Neural crest cell (in vitro differentiated cells): ENCODE measurements around the gene KCNJ5. TPM values are rescaled to one million over a fixed set of nuclear protein-coding genes. Genes with fewer than 3 reads are reported as not detected.

Experiments used
- DNase-seq: peaks from one replicate; pipeline ENCODE4 v3.0.0; 2021; ENCODE audit warnings: low read depth, mixed read lengths, low spot score
- H3K27ac Mint-ChIP-seq: one replicate; pipeline ENCODE4 v1.8.0; 2021; ENCODE audit warnings: mild to moderate bottlenecking, mixed read lengths; ENCODE audit not compliant: unreplicated experiment
- H3K27me3 Mint-ChIP-seq: 2 replicates; pipeline ENCODE4 v1.8.0; 2021; ENCODE audit warnings: low read depth, mild to moderate bottlenecking, mixed read lengths
- H3K36me3 Mint-ChIP-seq: 2 replicates; pipeline ENCODE4 v1.8.0; 2021; ENCODE audit warnings: low read depth, mild to moderate bottlenecking, mixed read lengths
- H3K4me1 Mint-ChIP-seq: 2 replicates; pipeline ENCODE4 v1.8.0; 2021; ENCODE audit warnings: mixed read lengths
- H3K4me3 Mint-ChIP-seq: one replicate; pipeline ENCODE4 v1.8.0; 2021; ENCODE audit warnings: mild to moderate bottlenecking, mixed read lengths
- H3K9me3 Mint-ChIP-seq: 2 replicates; pipeline ENCODE4 v1.8.0; 2021; ENCODE audit warnings: mixed read lengths
- total RNA-seq: library from RNA; stranded (reverse); gene quantifications from 2 replicates; pipeline ENCODE4 v1.2.1, GENCODE V29; 2021
- TF ChIP-seq, protein P1 (sequence below): fragments of 200-600 bp; sonication (generic); conservative IDR thresholded peaks from 2 replicates; pipeline ENCODE4 v1.5.0; 2021; ENCODE audit warnings: antibody characterized with exemption, mild to moderate bottlenecking

The KCNJ5 gene
- total RNA-seq, 1 donor from 2014 or later = 0.14 TPM

DNA sequence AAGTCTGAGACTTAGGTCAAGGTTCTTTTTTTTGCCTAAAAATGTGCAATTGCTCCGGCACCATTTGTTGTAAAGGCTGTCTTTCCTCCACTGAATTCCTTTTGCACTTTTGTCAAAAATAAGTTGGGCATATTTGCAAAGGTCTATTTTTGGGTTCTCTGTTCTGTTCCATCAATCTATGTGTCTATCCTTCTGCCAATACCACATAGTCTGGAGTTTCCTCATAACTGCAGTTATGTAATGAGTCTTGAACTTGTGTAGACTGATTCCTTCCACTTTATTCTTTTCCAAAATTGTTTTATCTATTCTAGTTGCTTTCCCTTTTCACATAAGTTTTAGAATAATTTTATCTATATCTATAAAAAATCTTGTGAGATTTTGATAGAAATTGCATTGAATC is 6.7 kb downstream of the KCNJ5 start:
- Mint-ChIP-seq H3K4me3 (no peak overlapping the region), H3K9me3 (no peaks in the 10 kb centered on the region), H3K36me3 (no peaks in the 10 kb centered on the region), H3K27me3 (peaks cover 49% of the 10 kb centered on the region), H3K4me1 (peaks cover 12% of the 10 kb centered on the region), H3K27ac (no peak overlapping the region)
- DNase-seq = no peak
- TF ChIP-seq, protein P1, sequence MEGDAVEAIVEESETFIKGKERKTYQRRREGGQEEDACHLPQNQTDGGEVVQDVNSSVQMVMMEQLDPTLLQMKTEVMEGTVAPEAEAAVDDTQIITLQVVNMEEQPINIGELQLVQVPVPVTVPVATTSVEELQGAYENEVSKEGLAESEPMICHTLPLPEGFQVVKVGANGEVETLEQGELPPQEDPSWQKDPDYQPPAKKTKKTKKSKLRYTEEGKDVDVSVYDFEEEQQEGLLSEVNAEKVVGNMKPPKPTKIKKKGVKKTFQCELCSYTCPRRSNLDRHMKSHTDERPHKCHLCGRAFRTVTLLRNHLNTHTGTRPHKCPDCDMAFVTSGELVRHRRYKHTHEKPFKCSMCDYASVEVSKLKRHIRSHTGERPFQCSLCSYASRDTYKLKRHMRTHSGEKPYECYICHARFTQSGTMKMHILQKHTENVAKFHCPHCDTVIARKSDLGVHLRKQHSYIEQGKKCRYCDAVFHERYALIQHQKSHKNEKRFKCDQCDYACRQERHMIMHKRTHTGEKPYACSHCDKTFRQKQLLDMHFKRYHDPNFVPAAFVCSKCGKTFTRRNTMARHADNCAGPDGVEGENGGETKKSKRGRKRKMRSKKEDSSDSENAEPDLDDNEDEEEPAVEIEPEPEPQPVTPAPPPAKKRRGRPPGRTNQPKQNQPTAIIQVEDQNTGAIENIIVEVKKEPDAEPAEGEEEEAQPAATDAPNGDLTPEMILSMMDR = no peak

DNA sequence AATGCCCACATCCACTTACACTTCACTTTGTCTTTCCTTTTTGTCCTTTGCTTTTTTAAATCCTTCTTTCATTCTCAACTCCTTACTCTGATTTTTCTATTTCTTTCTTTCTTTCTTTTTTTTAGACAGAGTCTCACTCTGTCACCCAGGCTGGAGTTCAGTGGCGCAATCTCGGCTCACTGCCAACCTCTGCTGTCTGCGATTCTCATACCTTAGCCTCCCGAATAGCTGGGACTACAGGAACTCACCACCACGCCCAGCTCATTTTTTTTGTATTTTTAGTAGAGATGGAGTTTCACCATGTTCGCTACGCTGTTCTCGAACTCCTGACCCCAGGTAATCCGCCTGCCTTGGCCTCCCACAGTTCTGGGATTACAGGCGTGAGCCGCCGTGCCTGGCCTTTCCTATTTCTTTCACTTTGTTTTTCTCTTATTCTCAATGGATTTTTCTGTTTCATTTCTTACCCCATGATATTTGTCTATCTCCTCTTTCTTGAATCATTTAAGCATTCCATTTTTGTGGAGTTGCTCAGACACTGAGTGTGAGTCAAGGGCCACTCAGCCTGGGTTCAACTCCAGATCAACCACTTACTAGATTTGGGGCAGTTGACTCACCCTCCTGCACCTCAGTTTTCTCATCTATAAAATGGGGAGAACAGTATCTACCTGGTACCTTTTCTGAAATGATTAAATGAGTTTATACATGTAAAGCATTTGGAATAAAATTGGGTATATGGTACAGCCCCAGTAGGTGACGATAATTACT is 7.6 kb downstream of the KCNJ5 start:
- DNase-seq = no peak
- Mint-ChIP-seq H3K9me3 (no peaks in the 10 kb centered on the region), H3K36me3 (no peaks in the 10 kb centered on the region), H3K4me1 (peaks cover 17% of the 10 kb centered on the region), H3K27me3 (peaks cover 58% of the 10 kb centered on the region), H3K4me3 (no peak overlapping the region), H3K27ac (no peak overlapping the region)
- TF ChIP-seq, protein P1 = no peak

DNA sequence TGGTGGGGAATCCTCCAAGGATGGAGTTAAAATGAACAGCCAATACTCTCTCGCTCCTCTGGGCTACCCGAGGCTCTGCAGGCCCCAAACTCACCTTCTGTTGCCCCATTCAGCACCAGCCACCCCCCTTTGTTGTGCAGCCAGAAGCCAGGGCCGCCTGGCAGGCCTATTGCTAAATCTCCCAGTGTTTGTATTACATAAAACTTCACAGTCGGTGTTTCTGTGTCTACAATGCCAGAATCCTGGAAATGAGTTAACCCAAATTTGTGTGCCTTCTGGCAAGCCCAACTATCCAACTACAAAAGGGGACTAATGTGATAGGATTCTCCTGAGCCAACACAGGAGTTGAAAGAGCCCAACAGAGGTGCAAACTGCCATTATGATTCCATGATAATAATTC is 9.3 kb downstream of the KCNJ5 start:
- Mint-ChIP-seq H3K27me3 (peaks cover 69% of the 10 kb centered on the region), H3K9me3 (no peaks in the 10 kb centered on the region)
- TF ChIP-seq, protein P1 = no peak

DNA sequence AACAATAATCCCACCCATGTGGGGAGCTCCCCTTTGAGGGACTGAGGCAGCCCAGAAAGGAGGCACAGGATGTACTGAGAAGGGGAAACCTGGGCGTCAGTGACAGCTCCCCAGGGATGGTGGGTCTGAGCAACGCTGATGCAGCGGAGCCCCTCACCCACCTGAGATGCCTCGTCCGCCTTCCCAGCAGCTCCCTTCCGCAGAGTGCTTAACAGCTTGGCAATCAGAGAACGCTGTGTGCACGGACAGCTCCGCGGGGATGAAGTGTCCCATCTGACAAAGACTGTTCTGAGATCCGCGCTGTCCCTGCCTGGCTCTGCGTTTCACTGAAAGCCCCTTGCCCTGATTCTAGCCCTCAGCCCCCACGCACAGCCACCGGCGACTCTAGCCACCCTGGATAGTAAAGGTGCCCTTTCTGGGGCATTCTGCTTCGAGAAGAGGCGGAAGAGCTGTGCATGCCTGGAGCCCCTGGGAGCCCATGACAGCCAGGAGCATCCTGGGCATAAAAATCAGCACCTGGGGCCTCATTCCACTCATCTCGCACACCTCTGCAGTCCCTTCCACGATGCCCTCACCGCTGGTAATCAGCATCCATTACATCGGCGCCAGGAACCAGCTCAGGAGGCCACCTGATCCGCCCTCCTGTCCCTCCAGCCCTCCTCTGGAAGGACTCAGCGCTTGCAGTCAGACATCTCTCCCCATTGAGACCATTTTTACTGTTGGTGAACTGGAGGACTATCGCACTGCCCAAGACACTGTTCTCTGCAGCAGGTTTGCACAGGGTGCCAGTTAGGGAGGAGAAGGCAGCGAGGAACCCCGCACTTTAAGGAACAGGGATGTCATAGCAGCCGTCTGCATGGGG is 10.7 kb downstream of the KCNJ5 start:
- H3K4me1 Mint-ChIP-seq = peaks cover 34% of the 10 kb centered on the region
- DNase-seq = no peak
- H3K4me3 Mint-ChIP-seq = no peak overlapping the region
- H3K36me3 Mint-ChIP-seq = no peaks in the 10 kb centered on the region
- peaks cover 83% of the 10 kb centered on the region for H3K27me3 Mint-ChIP-seq
- H3K27ac Mint-ChIP-seq = no peak overlapping the region
- no peaks in the 10 kb centered on the region for H3K9me3 Mint-ChIP-seq
- TF ChIP-seq, protein P1 = no peak

More for the DNA sequence above, 9.3 kb downstream of the KCNJ5 start:
- Mint-ChIP-seq H3K4me1 (peaks cover 27% of the 10 kb centered on the region), H3K27ac (no peak overlapping the region), H3K4me3 (no peak overlapping the region), H3K36me3 (no peaks in the 10 kb centered on the region)
- DNase-seq = no peak

DNA sequence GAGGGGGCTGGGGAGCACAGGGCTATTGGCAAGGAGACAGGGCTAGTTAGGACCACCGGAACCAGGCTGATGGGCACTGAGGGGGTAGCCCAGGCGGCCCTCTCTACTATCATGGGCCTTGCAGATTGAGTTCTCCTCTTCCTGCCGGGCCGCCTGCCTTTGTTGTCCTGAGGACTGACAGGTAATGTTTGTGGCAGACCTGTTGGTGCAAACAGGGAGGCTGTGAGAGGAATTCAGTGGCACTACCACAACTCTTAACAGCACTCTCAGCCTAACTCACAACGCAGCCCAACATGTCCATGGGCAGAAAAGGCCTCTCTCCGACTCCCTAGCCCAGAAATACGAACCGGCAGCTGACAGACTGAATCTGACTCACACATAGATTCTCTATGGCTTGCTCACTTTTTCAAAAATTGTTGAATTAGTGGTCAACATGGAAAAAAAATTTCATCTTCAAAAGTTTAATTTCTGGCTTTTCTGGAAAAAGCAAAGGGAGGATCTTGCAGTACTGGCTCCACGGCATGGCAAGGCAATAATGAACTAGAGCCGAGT is 11.4 kb downstream of the KCNJ5 start:
- Mint-ChIP-seq H3K9me3 (no peaks in the 10 kb centered on the region), H3K27me3 (peaks cover 90% of the 10 kb centered on the region), H3K4me1 (peaks cover 34% of the 10 kb centered on the region), H3K27ac (no peak overlapping the region), H3K4me3 (peak overlapping the region; percentile 58), H3K36me3 (no peaks in the 10 kb centered on the region)
- no peak for DNase-seq
- TF ChIP-seq, protein P1 = no peak
